ENCODE data around the gene FRMPD3. TPM values are rescaled to one million over a fixed set of nuclear protein-coding genes. Genes with fewer than 3 reads are reported as not detected.
A peak's percentile ranks its signal among the peaks of the same experiment; 100 is the strongest.

The FRMPD3 gene
- total RNA-seq (2022) (0.05 TPM in 1 of 2 replicates, not detected in the other), Bru-seq, nascent RNA (percentile 5 among the genes with signal in this experiment), BruChase-seq, experiment 1, labeled RNA remaining after a 2-hour chase (percentile 9 among the genes with signal in this experiment), BruChase-seq, experiment 2, labeled RNA remaining after a 6-hour chase (percentile 1 among the genes with signal in this experiment)
- long read RNA-seq = 0 reads

DNA sequence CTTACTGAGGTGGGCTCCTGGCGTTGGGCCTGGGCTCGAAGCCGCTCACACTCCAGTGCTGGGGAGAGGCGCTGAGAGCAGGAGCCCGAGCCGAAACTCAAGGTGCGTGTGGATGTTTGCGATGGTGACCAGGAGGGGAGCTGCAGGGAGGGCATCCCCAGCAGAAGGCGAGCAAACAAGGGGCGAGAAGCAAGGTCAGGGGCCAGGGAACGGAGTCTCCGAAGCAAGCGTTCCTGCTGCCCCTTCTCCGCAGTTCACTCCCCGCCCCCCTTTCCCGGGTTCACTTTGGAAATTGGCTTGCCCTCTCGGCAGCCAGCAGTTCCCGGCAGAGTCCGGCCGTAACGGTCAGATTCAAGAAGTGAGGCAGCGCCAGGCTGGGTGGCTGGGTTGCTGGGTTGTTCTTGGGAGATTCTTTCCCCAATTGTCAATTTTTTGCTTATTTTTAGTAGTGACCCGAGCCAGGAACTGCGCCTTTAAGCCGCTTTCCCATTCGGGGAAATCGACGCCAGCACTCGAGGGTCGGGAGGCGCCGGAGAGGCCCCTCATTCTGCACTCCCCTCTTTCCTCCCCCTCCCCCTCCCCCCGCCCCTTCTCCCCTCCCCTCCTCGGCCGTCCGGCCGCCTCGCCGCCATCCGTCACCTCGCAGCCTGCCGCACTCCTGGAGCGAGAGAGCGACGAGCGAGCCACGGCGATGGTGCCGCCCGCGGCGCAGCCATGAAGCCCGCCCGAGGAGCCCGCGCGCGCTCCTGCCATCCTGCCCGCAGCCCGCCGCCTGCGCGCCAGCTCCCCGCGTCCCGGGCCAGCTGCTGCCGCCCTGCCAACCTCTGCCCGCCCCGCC is at the start of gene FRMPD3:
Gene FRMPD3 (plus strand): TSS at position 655 of the 838 bp plus-strand sequence. CDS start 76,937 bp downstream, outside the sequence.
- Histone ChIP-seq H3K4me3 (ENCODE audit: low read depth, low read length) (peak within 1 kb of the TSS; percentile 8; the same call in 1 of the 2 replicates), H3K27me3 (replicated peaks; ENCODE audit: control insufficient read depth, insufficient read depth, low read length) (no peaks in the 10 kb centered on the region), H3K4me1 (no peaks in the 10 kb centered on the region), H3K36me3 (ENCODE audit: control insufficient read depth, insufficient read depth, low read length) (no peaks in the 10 kb centered on the region), H3K9me3 (no peaks in the 10 kb centered on the region)
- BruUV-seq (replicated peaks) = no TSS peak
- CTCF ChIA-PET = no interaction called here
- peak within 1 kb of the TSS; percentile 74 for H3K4me3 Mint-ChIP-seq (ENCODE audit: unreplicated experiment)
- H3K27ac Mint-ChIP-seq (ENCODE audit: unreplicated experiment) = no peak within 1 kb of the TSS
- intact Hi-C loops (cut with micrococcal nuclease; ENCODE audit: unreplicated experiment) = loop anchor here (10.0 kb wide), 1 partner anchor 344 kb away; no protein-coding TSS in a partner anchor
- peaks cover 21% of the 10 kb centered on the region for H3K27me3 Mint-ChIP-seq (ENCODE audit: insufficient read depth, unreplicated experiment)
- POLR2A ChIA-PET = no interaction called here
- H3K36me3 Mint-ChIP-seq (ENCODE audit: insufficient read depth, unreplicated experiment) = no peaks in the 10 kb centered on the region
- H3K9me3 Mint-ChIP-seq (ENCODE audit: unreplicated experiment) = no peaks in the 10 kb centered on the region
- no peak for DNase-seq
- no peaks in the 10 kb centered on the region for H3K4me1 Mint-ChIP-seq (ENCODE audit: low read depth, unreplicated experiment)
- TF ChIP-seq, protein P1, sequence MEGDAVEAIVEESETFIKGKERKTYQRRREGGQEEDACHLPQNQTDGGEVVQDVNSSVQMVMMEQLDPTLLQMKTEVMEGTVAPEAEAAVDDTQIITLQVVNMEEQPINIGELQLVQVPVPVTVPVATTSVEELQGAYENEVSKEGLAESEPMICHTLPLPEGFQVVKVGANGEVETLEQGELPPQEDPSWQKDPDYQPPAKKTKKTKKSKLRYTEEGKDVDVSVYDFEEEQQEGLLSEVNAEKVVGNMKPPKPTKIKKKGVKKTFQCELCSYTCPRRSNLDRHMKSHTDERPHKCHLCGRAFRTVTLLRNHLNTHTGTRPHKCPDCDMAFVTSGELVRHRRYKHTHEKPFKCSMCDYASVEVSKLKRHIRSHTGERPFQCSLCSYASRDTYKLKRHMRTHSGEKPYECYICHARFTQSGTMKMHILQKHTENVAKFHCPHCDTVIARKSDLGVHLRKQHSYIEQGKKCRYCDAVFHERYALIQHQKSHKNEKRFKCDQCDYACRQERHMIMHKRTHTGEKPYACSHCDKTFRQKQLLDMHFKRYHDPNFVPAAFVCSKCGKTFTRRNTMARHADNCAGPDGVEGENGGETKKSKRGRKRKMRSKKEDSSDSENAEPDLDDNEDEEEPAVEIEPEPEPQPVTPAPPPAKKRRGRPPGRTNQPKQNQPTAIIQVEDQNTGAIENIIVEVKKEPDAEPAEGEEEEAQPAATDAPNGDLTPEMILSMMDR (IDR thresholded peaks at IDR 0.05; ENCODE audit: insufficient read depth in 1 of 2, low read depth in 1 of 2, low read length in 1 of 2, severe bottlenecking in 1 of 2, unreplicated experiment in 1 of 2) = no peak

DNA sequence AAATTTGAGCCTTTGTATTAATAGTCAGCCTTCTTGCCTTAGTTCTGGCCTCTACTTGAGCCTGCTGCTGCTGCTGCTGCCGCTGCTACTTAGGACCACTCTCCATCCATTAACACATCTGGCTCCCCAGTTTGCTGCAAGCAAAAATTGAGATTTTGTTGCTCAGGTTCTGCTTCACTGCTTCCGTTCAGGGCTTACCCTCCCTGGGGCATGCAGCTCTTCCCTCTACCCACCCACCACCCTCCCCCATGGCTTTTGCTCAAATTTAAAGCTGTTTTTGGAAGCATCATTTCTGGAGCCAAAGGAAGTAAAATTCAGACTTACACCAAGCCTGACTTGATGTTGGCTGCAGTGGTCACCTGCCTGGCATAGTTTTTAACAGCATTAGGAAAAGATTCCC is 28.9 kb upstream of the FRMPD3 start:
- H3K27ac Mint-ChIP-seq (ENCODE audit: unreplicated experiment) = no peak overlapping the region
- H3K4me1 Mint-ChIP-seq (ENCODE audit: low read depth, unreplicated experiment) = no peaks in the 10 kb centered on the region
- Histone ChIP-seq H3K27me3 (replicated peaks; ENCODE audit: control insufficient read depth, insufficient read depth, low read length) (no peaks in the 10 kb centered on the region), H3K4me3 (ENCODE audit: low read depth, low read length) (no peak overlapping the region), H3K36me3 (ENCODE audit: control insufficient read depth, insufficient read depth, low read length) (no peaks in the 10 kb centered on the region), H3K9me3 (no peaks in the 10 kb centered on the region), H3K4me1 (no peaks in the 10 kb centered on the region)
- peaks cover 9% of the 10 kb centered on the region for H3K9me3 Mint-ChIP-seq (ENCODE audit: unreplicated experiment)
- CTCF ChIA-PET = no interaction called here
- H3K27me3 Mint-ChIP-seq (ENCODE audit: insufficient read depth, unreplicated experiment) = peaks cover 9% of the 10 kb centered on the region
- TF ChIP-seq, protein P1 (IDR thresholded peaks at IDR 0.05; ENCODE audit: insufficient read depth in 1 of 2, low read depth in 1 of 2, low read length in 1 of 2, severe bottlenecking in 1 of 2, unreplicated experiment in 1 of 2) = no peak
- intact Hi-C loops (cut with micrococcal nuclease; ENCODE audit: unreplicated experiment) = no loop called here
- POLR2A ChIA-PET = no interaction called here
- no peak overlapping the region for H3K4me3 Mint-ChIP-seq (ENCODE audit: unreplicated experiment)
- BruUV-seq (replicated peaks) = no TSS peak
- no peaks in the 10 kb centered on the region for H3K36me3 Mint-ChIP-seq (ENCODE audit: insufficient read depth, unreplicated experiment)
- no peak for DNase-seq

- H3K4me1 ChIP-seq = no peaks in the 10 kb centered on the region
- TF ChIP-seq, protein P1 (IDR thresholded peaks at IDR 0.05; ENCODE audit: insufficient read depth in 1 of 2, low read depth in 1 of 2, low read length in 1 of 2, severe bottlenecking in 1 of 2, unreplicated experiment in 1 of 2) = no peak
- H3K9me3 ChIP-seq = no peaks in the 10 kb centered on the region
- no TSS peak for BruUV-seq (replicated peaks)
- Mint-ChIP-seq H3K9me3 (ENCODE audit: unreplicated experiment) (peaks cover 9% of the 10 kb centered on the region), H3K4me3 (ENCODE audit: unreplicated experiment) (no peak overlapping the region), H3K36me3 (ENCODE audit: insufficient read depth, unreplicated experiment) (no peaks in the 10 kb centered on the region), H3K27ac (ENCODE audit: unreplicated experiment) (no peak overlapping the region), H3K27me3 (ENCODE audit: insufficient read depth, unreplicated experiment) (peaks cover 7% of the 10 kb centered on the region), H3K4me1 (ENCODE audit: low read depth, unreplicated experiment) (no peaks in the 10 kb centered on the region)
- intact Hi-C loops (cut with micrococcal nuclease; ENCODE audit: unreplicated experiment) = no loop called here
- POLR2A ChIA-PET = no interaction called here
- H3K27me3 ChIP-seq (replicated peaks; ENCODE audit: control insufficient read depth, insufficient read depth, low read length) = no peaks in the 10 kb centered on the region
- H3K4me3 ChIP-seq (ENCODE audit: low read depth, low read length) = no peak overlapping the region
- CTCF ChIA-PET = no interaction called here
- H3K36me3 ChIP-seq (ENCODE audit: control insufficient read depth, insufficient read depth, low read length) = no peaks in the 10 kb centered on the region
- no peak for DNase-seq
Measured at GRCh38 chrX:107421337-107421861, 28.1 kb upstream of the FRMPD3 start.
